Skin of body (tissue), 2 donors: Measurements from ENCODE around the gene GGA2. TPM values are rescaled to one million over a fixed set of nuclear protein-coding genes. Genes with fewer than 3 reads are reported as not detected.
"Not testable (repeated sequence)": the region's sequence is repeated elsewhere in the genome, so short reads cannot be mapped to it uniquely, and the experiment has no call there.

Experiments used
- DNase-seq: peaks from one replicate; lab custom pipeline; 2025; lab: John Stamatoyannopoulos, UW
- total RNA-seq: library from RNA; depleted of rRNA; stranded (reverse); fragments of >200 nt; gene quantifications from one replicate; pipeline ENCODE4 v1.2.3, GENCODE V29; 2014

The GGA2 gene
- total RNA-seq, 1 donor from 2014 or later, result 45.0 TPM

DNA sequence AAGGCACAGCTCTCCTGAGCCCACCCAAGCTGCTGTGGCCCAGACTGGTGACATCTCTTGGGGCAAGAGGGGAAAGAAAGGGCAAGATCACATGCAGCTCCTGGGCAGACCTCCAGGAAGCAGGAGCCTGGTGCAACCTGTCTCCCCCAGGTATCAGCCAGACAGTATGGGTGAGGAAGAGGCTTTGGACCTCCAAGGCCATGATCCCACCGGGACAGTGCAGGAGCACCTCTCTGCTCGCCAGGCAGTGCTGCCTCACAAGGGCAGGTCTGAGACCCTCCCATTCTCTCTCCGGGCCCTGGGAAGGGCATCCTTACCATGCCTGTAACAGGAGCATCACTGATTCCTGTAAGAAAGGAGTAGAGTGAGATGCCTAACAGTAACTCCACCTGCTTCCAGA is 31.7 kb downstream of the GGA2 start:
- no peak for DNase-seq

DNA sequence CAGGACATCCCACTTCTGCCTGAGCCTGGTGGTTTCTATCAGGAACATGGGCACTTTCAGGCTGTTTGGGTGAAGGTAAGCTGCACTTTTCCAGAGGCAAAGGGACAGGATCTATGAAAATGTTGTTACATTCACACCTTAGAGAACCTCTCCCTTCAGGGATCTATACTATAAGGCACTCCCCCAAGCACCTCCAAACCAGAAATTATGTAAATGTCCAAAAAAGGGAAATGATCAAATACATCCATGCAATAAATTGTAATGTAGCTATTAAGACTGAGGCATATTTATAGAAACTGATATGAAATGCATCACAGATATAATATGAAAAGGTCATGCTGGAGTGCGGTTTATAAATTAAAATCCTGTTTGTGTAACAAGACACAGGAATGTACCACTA is 34.0 kb downstream of the GGA2 start:
- no peak for DNase-seq

DNA sequence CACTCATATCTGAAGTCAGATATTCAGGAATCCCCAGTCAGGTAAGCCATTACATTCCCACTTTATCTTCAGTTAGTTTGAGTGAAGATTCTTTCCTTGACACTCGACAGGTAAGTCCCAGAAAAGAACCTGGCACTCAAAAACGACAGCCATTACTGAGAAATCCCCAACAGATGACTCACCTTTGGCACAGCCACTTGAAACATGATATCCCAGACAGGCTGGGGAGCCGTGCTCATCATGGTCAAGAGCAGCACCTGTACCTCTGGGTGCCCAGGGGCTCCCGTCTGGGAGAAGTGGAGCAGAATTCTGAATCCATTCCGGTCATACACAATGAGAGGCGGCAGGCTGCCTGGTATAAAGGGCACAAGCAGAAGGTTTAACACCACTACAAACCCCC is 40.5 kb downstream of the GGA2 start:
- no peak for DNase-seq

DNA sequence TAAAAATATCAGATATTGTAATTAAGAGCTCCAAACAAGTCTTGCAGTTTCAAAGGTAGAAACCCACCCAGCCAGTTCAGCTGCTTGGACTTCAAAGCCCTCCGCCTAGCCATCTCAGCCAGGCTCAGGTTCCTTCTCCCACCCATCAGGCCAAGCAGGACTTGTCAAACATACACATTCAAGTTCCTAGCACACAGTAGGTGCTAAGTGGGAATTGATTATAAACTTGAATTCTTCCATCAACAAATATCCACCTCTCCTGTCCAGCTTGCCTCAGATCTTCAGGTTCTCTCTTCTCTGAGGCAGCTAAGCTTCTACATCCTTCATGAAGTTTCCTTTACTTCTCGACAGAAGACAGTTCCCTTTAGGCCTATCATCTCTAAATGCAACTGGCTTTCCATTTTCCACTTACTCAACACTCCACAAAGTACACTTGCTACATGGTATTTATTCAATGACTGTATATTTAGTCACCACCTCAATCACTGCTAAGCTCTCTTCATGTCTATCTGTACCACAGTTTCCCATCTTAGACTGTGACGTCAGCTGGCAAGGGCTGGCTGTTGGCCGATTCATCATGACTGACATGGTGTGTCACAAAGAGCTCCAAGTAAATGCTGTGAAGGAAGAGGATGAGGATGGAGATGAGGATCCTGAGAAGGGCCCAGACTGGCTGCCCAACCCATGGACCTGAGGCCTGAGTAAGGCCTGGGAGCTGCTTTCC is 44.0 kb downstream of the GGA2 start:
- DNase-seq, result no peak

DNA sequence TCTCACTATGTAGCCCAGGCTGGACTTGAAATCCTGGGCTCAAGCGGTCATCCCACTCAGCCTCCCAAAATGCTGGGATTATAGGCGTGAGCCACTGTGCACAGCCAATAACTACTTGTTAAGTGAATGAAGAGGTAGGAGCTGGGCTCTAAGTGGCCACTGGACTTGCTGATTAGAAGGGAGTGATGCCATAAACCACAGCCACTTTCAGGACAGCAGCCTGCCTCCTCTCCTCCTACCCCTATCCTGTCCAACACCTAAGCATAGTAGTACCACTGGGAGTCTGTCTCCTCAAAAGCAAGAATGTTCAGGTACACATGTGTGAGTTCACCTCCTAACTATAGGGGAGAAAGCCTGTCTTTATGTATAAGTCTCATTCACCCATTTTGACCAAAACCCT is 45.1 kb downstream of the GGA2 start:
- DNase-seq, result no peak

DNA sequence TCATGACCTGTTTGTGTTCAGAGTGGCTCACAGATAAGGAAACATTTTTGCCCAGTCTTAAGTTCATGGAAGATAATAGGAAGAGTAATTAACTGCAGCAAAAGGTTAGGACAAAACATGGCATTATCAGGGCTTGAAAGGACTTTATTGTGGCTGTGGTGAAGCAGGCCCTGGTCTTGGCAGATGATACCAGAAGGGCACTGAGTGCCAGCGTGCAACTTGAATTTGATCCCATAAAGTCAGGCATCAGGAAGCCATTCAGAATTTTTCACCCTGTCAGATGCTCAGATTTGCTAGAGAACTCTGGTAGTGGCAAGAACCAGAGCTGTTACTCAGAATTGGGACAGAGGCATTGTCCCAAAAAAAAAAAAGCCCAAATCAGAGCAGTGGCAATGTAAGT is 46.1 kb downstream of the GGA2 start:
- no peak for DNase-seq

DNA sequence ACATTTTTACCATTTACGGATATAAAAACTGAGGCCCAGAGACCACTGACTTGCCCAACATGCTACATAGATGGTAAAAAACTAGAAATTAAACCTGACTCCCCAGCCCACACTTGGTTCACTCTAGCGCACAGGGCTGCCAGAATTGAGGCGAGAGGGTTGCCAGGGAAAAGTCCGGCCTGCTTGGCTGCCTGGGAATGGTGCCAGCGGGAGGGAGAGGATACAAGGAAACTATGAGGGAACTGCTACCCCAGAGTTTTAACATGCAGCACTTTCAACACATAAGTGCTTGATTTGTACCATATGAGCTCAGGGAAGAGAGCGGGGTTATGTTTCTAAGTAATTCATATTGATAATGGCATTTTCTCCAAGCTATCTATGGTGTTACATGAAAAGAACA is 47.3 kb downstream of the GGA2 start:
- peak; percentile 67 for DNase-seq

DNA sequence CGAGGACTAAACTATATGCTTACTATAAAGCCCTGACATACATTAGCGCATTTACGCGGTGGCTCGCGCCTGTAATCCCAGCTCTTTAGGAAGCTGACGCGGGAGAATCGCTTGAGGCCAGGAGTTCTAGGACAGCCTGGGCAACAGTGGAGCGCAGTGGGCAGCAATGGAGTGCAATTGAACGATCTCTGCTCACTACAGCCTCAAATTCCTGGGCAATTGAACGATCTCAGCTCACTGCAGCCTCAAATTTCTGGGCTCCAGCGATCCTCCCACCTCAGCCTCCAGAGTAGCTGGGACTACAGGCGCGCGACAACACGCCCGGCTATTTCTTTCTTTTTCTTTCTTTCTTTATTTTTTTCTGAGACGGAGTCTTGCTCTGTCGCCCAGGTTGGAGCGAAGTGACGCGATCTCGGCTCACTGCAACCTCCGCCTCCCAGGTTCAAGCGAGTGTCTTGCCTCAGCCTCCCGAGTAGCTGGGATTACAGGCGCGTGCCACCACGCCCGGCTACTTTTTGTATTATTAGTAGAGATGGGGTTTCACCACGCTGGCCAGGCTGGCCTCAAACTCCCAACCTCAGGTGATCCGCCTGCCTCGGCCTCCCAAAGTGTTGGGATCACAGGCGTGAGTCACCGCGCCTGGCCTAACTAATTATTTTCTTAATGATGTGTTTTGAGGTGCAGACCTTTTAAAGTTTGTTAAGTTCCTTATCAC is 56.8 kb downstream of the GGA2 start:
- DNase-seq, result no peak

DNA sequence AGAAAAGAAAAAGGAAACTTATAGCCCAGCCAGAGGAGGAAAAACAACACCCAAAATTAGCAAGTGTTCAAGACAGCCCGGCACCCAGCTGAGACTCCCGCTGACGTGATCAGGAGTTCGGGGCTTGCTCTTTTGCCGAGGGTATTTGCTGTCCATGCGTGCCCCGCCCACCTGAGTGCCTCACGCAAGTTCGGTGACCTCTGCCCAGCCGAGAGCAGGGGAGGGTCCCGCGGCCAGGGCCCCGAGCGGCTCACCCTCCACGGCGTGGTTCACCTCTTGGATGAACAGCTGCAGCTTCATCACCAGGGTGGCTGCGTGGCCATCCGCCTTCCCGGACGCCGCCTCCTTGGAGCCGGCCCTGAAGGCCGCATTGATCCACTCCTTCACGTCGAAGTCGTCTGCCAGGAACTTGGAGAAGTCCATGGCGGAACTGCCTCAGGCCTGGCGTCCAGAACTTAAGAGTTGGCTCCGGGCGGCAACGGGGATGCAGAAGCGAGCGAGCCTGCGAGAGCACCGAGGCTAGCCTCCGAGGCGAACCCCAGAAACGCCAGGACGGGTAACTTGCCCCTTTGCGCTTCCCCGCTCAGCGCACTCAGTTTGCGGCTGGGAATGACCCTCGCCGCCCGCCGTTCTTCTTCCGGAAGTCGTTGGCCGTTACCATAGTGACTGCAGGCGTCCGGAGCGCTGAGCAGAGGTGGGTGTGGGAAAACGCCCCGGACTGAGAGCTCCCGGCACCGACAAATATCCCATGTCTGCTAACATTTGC is 57.5 kb downstream of the GGA2 start, which contains the start of gene COG7:
Gene COG7 (minus strand): TSS at position 618 of the 766 bp plus-strand sequence. CDS start 195 bp downstream, at position 423.
- peak; percentile 86 for DNase-seq

DNA sequence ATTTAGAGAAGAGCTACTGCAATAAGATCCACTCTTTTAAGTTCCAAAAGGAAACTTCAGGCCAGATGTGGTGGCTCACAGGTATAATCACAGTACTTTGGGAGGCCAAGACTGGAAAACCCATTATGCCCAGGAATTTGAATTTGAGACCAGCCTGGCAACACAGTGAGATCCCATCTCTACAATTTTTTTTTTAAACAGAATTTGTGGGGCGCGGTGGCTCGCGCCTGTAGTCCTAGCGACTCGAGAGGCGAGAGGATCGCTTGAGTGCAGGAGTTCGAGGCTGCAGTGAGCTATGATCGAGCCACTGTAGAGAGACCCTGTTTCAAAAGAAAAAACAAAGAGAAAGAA is 58.1 kb downstream of the GGA2 start:
- no peak for DNase-seq

DNA sequence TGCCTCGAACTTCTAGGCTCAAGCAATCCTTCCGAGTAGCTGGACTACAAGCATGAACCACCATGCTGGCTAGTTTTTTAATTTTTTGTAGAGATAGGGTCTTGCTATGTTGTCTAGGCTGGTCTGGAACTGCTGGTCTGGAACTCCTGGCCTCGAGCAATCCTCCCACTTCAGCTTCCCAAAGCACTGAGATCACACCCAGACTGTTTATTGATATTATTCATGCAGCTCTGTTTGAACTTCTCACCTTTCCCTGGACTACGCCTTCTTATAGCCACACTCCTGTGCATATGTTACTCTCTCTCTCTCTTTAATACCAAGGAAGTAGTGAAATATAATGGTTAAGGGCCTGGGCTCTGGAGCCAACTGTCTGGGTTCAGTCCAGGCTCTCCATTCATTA is 61.9 kb downstream of the GGA2 start:
- no peak for DNase-seq

DNA sequence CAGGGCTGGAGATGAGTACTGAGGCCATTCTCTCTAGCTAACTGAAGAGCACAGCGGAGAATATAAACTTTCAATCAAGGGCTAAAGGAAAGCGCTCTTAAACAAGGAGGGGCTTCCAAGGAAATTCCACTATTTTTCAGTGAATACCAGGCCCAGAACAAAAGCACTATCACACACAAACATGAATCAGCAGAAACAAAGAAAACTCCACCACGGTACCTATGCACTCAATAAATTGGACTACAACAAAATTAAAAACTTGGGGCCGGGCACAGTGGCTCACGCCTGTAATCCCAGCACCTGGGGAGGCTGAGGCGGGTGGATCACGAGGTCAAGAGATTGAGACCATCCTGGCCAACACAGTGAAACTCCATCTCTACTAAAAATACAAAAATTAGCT is 72.8 kb downstream of the GGA2 start:
- DNase-seq, result not testable (repeated sequence)

DNA sequence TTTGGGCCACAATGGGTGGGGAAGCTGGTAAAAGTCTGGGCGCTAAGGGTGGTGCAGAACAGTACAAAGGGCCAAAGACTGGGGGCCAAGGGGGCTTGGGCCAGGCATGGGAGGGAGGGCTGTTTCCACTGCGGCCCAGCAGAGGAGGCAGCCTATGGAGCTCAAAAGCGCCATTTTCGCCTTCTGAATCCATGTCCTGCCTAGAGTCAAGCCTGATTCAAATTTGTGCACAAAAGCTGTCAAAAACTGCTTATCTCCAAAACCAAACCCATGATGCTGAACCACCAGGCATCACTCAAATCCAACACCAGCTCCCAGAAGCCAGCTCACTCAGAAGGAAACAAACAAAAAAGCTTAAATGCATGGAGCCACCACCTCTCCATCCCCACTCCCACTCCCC is 73.3 kb downstream of the GGA2 start:
- no peak for DNase-seq

DNA sequence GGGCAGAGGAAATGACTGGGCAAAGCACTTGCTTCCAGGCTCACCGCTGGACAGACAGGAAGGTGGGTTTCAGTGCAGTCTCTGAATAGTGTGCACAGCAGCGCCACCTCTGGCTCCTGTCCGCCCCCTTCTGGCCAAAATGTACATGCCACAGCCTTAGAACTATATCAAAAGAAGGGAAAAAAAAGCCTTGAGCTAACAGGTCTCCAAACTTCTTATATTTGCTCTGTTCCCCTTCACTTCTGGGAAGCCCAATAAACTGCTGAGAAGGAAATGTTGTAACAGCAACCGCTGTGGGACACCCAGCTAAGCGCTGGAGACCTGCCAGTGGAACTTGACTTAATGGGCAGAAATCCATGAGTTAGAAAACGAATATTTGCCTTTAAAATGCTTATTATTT is 74.8 kb downstream of the GGA2 start:
- DNase-seq, result no peak

DNA sequence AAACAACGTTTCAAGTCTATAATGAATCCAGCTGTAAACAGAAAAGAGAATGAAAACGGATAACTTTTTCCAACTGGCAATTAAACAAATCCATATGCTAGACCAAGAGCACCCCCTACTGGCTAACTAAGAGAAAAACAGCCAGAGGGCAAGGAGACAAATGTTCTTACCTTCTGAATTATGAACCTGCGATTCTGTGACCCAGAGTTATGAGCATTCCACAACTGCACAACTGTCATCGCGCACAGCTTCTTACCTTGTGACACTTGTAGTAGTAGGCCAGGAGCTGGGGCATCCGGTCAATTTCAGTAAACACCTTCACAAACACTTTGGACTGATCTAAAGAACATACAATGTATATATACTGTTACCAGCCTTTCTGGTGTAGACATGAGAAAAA is 75.9 kb downstream of the GGA2 start:
- peak; percentile 73 for DNase-seq

DNA sequence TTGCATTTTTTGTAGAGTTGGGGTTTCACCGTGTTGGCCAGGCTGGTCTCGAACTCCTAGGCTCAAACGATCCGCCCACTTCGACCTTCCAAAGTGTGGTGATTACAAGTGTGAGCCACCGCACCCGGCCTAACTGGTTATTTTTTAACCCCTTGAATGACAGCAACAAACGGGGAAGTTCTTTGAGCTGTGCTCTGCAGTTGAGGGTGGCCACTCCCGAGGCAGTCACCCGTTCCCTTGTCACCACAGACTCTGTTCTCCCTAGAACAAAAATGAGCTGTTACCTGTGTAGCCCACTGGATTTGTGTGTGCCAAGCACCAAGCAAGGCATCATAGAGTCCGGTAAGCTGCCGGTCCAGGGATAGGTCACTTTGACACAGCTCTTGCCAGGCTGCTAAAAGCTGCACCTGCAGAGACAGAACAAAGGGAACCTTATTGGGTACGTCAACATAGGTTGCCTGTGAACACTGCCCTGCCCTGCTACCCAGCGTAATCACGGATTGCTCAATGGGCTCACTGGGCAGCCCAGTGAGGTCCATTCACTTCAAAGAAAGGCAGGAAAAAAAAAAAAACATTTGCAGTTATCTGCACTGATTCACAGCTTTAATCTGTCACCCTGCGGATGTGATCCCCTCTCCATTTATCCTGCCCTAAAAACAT is 76.9 kb downstream of the GGA2 start:
- DNase-seq, result no peak

DNA sequence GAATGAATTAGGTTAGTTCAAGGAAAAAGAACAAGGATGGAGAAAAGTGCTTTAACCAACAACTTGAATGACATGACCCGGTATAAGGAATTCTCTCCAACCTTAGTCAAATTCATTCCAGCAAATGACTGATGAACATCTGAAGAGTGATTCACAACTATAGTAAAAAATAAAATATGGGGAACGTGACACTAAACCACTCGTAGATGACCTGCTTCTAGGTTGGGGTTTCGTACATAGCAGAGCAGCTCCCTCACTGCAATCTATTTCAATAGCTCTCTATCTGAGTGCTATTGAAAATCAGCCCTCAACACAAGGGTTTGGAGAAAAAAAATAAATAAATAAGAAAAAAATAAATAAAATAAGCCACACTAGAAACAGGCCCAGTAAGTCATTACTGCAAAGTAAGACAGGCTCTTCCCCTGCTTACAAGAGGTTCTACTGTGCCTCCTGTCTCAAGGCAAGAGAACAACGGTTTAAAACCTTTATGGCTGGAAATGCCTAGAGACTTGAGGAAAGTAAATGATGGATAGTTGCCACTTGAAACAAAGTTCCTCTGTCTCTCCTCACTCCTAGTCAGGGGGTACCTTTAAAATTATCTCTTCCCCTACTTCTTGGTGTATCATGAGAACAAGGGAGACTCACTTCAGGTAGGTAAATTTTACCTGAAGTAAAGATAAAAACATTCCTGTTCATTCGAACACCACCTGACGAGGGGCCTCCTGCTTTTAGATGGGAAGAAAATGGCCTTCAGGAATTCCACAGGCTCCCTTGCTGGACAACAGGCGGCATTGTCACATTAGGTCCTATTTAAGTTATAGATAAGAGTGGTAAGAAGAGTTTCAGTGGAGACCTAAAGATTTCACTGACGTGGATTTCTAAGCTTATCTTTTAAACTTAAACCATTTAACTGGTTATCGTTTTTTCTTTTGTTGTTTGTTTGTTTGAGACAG is 77.8 kb downstream of the GGA2 start:
- DNase-seq, result no peak

DNA sequence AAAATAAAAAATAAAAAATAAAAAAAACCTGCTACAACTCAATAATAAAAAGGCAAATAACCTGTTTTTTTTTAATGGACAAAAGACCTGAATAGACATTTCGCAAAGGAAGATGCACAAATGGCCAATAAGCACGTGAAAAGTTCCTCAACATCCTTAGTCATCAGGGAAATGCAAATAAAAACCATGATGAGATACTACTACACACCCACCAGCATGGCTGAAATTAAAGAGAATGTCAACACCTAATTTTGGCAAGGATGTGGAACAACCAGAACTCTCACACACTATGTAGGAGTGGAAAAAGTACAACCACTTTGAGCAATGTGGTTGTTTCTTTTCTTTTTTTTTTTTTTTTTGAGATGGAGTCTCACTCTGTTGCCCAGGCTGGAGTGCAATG is 81.9 kb downstream of the GGA2 start:
- no peak for DNase-seq

DNA sequence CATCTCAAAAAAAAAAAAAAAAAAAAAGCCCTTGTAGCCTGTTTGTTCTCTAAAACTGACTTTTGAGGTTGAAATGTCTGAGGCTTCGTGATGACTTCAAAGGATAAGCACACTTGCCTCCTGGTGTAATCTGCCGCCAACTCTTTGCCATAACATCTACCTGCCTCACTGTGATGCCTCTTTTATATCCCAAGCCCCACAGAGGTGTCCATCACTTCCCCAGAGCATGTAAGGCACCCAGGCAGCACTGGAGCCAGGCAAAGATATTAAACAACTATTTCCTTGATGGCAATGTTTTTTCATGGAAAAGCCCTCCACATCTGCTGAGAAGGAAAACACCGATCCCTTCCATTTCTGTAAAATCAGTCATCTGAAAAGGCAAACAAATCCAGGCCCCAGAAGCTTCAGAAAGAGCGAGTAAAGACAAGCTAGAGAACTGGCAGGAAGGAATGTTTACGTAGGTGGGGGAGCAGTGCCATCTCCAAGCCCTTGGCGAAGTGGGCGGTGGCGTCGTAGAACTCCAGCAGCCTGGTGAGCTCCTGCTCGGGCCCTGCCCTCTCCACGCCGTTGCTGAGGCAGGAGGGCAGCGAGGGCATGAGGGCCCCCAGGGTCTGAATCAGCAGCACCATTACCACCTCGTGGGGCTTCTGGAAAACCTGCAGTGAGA is 85.9 kb downstream of the GGA2 start:
- no peak for DNase-seq

DNA sequence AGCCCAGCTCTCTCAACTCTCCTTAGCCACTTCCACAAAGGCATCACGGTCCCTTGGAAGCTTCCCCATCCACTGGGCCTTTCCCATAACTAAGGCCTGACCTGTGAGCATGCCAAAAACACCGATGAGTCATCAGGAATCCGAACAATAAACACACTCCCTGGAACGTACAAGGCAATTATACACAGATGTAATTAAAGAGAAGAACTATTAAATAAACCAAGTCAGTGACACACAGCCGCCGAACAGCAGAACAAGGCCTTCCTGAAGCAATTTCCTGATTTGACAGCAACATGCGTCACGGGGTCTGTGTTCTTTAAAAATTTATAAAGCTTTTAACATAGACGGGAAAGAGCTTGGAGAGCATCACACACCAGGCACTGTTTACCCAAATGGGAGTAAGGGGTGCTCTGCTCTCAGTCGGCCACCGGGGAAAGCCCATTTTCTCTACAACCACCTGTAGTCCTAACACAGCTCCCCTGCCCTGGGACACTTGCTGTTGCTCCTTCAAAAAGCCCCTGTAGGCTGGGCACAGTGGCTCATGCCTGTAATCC is 86.7 kb downstream of the GGA2 start:
- peak; percentile 58 for DNase-seq
